ENCODE measurements around the gene NACC1.
"Not testable (repeated sequence)": the region's sequence is repeated elsewhere in the genome, so short reads cannot be mapped to it uniquely, and the experiment has no call there.

DNA sequence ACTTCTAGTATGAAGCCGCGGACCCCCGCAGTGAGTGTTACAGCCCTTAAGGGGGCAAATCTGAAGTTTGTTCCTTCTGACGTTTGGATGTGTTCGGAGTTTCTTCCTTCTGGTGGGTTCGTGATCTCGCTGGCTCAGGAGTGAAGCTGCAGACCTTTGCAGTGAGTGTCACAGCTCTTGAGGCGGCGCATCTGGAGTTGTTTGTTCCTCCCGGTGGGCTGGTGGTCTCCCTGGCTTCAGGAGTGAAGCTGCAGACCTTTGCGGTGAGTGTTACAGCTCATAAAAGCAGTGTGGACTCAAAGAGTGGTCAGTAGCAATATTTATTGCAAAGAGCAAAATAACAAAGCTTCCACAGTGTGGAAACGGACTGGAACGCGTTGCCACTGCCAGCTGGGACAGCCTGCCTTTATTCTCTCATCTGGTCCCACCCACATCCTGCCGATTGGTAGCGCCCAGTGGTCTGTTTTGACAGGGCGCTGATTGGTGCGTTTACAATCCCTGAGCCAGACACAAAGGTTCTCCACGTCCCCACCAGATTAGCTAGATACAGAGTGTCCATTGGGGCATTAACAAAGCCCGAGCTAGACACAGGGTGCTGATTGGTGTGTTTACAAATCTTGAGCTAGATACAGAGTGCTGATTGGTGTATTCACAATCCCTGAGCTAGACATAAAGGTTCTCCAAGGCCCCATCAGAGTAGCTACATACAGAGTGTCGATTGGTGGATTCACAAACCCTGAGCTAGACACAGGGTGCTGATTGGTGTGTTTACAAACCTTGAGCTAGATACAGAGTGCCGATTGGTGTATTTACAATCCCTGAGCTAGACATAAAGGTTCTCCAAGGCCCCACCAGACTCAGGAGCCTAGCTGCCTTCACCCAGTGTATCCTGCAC, 67.9 kb downstream of the NACC1 start:
- not testable (repeated sequence) for TF ChIP-seq REST (IDR thresholded peaks at IDR 0.05; ENCODE audit: borderline replicate concordance in 1 of 2, low read depth in 1 of 2, low read length in 2 of 2); MEIS1 (CRISPR knock-in tag; IDR thresholded peaks at IDR 0.05; ENCODE audit: borderline replicate concordance); CEBPB (IDR thresholded peaks at IDR 0.05; ENCODE audit: borderline replicate concordance, low read depth, low read length); NAIF1 (CRISPR knock-in tag; IDR thresholded peaks at IDR 0.05; ENCODE audit: borderline replicate concordance)
- TF ChIP-seq, protein P1, sequence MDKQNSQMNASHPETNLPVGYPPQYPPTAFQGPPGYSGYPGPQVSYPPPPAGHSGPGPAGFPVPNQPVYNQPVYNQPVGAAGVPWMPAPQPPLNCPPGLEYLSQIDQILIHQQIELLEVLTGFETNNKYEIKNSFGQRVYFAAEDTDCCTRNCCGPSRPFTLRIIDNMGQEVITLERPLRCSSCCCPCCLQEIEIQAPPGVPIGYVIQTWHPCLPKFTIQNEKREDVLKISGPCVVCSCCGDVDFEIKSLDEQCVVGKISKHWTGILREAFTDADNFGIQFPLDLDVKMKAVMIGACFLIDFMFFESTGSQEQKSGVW (CRISPR knock-in tag; IDR thresholded peaks at IDR 0.05; ENCODE audit: borderline replicate concordance), result not testable (repeated sequence)
- TF ChIP-seq, protein P2, sequence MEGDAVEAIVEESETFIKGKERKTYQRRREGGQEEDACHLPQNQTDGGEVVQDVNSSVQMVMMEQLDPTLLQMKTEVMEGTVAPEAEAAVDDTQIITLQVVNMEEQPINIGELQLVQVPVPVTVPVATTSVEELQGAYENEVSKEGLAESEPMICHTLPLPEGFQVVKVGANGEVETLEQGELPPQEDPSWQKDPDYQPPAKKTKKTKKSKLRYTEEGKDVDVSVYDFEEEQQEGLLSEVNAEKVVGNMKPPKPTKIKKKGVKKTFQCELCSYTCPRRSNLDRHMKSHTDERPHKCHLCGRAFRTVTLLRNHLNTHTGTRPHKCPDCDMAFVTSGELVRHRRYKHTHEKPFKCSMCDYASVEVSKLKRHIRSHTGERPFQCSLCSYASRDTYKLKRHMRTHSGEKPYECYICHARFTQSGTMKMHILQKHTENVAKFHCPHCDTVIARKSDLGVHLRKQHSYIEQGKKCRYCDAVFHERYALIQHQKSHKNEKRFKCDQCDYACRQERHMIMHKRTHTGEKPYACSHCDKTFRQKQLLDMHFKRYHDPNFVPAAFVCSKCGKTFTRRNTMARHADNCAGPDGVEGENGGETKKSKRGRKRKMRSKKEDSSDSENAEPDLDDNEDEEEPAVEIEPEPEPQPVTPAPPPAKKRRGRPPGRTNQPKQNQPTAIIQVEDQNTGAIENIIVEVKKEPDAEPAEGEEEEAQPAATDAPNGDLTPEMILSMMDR (CRISPR knock-in tag; IDR thresholded peaks at IDR 0.05), result not testable (repeated sequence)

Measured in HepG2 (cell line).